G401 (cell line): ENCODE results near the gene DYRK1A. TPM values are rescaled to one million over a fixed set of nuclear protein-coding genes. Genes with fewer than 3 reads are reported as not detected.
"Not testable (repeated sequence)": the region's sequence is repeated elsewhere in the genome, so short reads cannot be mapped to it uniquely, and the experiment has no call there.

ENCODE experiments used
- DNase-seq: peaks from one replicate; pipeline ENCODE4 v3.0.0-alpha.2; 2015; ENCODE audit warnings: low spot score
- in situ Hi-C: cut with HindIII; loops from 2 replicates; pipeline ENCODE4 v1.10.0; 2016; ENCODE audit warnings: low sequenced_read_pairs, mixed read lengths
- total RNA-seq: library from RNA; depleted of rRNA; stranded (reverse); fragments of >200 nt; shearing (Covaris generic); gene quantifications from 2 replicates; pipeline ENCODE4 v1.2.3, GENCODE V29; 2014

The DYRK1A gene
- total RNA-seq, 1 experiment from 2014 or later: 51.4 TPM

GRCh38 chr21:37534431-37534830 lies 167.9 kb downstream of the DYRK1A start:
- no peak for DNase-seq
- in situ Hi-C loops: no loop called here

DNA sequence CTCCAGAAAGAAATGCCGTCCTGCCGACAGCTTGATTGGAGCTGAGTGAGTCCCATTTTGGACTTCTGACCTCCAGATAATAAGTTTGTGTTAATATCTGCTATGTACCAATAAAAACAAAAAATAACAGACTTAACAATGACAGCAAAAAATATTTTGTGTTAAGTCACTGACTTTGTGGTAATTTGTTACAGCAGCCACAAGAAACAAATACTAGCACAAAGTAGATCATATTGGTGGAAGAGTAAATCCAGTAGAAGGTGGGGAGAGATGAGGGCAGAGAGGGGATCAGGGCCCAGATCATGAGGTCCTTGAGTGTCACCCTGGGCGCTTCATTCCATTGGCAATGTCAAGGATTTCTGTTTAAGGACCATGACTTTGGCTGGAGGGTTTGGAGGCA lies 168.6 kb downstream of the DYRK1A start:
- in situ Hi-C loops: no loop called here
- DNase-seq: no peak

- DNase-seq: no peak
- in situ Hi-C loops: no loop called here
These were observed 169.1 kb downstream of the DYRK1A start for GRCh38 chr21:37535672-37536071.

GRCh38 chr21:37536616-37537278 lies 170.2 kb downstream of the DYRK1A start:
- in situ Hi-C loops: no loop called here
- no peak for DNase-seq

- DNase-seq: no peak
- in situ Hi-C loops: no loop called here
These were observed 170.9 kb downstream of the DYRK1A start for GRCh38 chr21:37537391-37537996.

DNA sequence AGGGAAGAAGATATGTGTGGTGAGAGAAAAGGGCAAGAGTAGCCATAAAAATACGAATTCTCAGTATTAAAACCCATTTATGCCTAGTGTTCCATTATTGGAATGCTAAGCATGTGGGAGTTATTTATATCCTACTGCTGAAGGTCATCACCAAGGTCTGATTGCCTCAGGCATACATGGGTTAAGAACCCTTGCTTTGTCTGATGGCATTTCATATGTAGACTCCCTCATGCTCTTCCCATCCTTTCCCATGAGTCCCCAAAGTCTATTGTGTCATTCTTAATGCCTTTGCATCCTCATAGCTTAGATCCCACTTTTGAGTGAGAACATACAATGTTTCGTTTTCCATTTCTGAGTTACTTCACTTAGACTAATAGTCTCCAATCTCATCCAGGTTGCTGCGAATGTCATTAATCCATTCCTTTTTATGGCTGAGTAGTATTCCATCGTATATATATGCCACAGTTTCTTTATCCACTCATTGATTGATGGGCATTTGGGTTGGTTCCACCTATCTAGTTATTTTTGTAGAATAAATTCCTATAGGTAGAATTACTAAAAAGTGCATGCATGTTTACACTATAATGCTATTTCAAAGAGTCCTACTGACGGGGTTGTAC lies 172.5 kb downstream of the DYRK1A start:
- in situ Hi-C loops: no loop called here

DNA sequence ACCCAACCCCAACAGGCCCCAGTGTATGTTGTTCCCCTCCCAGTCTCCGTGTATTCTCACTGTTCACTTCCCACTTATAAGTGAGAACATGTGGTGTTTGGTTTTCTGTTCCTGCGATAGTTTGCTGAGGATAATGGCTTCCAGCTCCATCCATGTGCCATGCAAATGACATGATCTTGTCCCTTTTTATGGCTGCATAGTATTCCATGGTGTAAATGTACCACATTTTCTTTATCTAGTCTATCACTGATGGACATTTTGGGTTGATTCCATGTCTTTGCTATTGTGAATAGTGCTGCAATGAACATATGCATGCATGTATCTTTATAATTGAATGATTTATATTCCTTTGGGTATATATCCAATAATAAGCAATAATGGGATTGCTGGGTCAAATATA lies 174.6 kb downstream of the DYRK1A start:
- in situ Hi-C loops, DNase-seq: not testable (repeated sequence)

More for the DNA sequence above, 172.5 kb downstream of the DYRK1A start:
- DNase-seq: no peak

GRCh38 chr21:37542512-37542911 lies 175.9 kb downstream of the DYRK1A start:
- in situ Hi-C loops: no loop called here
- DNase-seq: no peak

- in situ Hi-C loops: no loop called here
- DNase-seq: no peak
These were observed 179.8 kb downstream of the DYRK1A start for GRCh38 chr21:37546299-37546908.

DNA sequence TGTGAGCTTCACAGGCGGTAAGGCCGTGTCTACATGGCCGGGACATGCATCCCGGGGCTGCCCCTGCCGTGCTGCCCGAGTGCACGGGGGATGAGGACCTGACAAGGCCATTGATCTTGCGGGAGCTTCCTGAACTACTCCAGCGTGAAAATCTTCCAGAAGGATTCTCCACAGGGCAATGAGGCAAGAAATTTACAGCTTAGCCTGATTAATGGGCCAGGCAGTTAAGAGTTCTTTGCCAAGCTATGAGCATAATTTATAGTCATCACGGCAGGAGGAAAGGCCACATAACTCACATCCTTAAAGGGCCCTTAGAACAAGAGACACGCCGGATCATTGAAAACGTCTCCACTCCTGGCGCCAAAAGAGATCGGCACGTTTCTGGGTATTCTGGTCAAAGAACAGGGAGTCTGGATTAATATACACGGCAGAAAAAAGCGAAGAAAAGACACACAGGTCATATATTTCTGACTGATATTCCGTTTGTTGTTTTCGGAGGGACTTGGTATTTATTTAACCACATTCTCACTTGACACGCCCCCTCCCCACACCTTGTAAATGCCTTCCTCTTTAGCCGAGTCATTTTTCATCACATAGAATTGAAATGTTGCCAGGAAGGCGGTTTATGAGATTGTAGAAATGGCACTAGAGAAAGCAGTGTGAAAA lies 180.5 kb downstream of the DYRK1A start:
- no peak for DNase-seq
- in situ Hi-C loops: no loop called here

GRCh38 chr21:37547615-37548200 lies 181.1 kb downstream of the DYRK1A start:
- DNase-seq: no peak
- in situ Hi-C loops: no loop called here

DNA sequence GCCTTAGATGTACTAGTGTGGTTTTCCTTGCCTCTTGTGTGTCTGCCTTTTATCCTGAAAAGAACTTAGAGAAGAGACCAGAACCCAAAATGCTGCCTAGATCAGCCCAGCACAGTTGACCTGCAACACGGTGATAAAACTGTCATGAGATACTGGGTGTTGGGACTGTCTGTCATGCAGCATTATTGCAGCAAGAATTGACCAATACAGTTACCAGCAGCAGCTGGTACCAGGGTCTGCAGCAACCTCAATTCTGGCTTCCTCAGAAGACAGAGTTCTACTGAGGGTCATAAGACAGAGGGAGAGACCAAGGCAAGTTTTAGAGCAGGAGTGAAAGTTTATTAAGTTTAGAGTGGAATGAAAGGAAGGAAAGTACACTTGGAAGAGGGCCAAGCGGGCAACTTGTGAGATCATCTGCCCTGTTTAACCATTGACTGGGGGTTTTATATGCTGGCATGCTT lies 182.0 kb downstream of the DYRK1A start:
- no peak for DNase-seq
- in situ Hi-C loops: no loop called here

DNA sequence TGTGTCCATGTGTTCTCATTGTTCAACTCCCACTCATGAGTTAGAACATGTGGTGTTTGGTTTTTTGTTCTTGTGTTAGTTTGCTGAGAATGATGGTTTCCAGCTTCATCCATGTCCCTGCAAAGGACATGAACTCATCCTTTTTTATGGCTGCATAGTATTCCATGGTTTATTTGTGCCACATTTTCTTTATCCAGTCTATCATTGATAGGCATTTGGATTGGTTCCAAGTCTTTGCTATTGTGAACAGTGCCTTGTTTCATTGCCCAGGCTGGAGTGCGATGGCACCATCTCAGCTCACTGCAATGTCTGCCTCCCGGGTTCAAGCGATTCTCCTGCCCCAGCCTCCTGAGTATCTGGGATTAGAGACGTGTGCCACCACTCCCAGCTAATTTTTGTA lies 183.2 kb downstream of the DYRK1A start:
- in situ Hi-C loops, DNase-seq: not testable (repeated sequence)

DNA sequence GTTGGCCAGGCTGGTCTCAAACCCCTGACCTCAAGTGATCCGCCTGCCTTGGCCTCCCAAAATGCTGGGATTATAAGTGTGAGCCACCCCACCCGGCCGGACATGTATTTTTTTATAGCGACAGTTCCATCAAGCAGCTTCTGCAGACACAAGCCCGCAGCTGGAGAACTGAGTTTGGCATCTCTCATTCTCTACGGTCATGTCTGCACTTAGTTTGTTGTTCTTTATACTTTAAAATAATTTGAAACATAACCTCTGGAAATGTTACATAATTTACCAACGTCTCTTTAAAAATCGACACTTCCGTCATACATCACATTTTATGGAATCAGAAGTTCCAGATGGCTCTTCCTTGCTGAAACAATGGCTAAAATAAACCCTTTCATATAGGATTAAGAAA lies 183.6 kb downstream of the DYRK1A start:
- DNase-seq: no peak
- in situ Hi-C loops: no loop called here

DNA sequence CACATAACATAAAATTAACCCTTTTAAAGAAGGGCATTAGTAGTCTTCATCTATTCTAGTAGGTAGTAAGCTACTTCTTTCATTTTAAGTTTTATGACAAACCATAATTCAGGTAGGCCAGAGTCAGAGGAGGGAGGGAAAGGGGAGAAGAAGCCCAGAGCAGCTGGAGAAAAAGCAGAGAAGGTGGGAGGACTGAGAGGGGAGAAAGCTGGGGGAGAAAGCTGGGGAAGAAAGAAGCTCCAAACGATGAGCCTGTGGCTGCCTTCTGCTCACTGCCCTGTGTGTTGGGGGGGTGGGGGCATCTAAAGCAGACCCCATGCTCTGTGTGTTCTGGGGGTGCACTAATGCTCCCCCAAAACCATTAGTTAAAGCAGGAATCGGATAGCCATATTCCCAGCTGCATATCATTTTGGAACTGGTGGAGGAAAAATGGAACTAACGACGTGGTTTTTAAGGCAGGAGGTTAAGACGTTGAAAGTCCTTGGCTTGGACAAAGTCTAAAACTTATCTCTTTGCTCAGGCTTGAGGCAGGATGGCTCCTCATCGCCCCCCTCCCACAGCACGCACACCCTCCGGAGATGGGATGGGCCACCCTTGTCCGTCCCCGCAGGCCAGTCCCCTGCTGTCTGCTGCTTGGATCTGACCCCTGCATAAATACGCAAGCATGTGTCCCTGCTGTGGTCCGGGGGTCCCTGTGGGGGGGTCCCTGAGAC lies 184.2 kb downstream of the DYRK1A start:
- in situ Hi-C loops: no loop called here
- DNase-seq: no peak

GRCh38 chr21:37551331-37551992 lies 184.9 kb downstream of the DYRK1A start:
- DNase-seq: peak; percentile 63
- in situ Hi-C loops: no loop called here

DNA sequence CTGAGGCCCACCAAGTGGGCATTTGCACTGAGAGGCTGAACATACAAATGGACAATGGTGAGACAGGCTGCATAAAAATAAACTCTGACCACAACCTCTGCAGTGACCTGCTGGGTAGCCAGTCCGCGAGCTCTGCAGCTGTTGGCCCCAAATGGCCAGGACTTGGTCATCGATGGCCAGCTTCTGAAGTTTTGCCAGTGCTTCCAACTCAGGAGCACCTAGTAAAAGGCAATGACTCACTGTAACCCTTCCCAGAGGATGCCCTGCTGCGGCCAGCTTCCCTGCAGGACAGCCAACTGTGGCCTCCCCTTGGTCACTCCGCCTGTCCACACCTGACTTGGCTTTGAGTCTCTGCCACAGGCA lies 185.4 kb downstream of the DYRK1A start:
- DNase-seq: no peak
- in situ Hi-C loops: no loop called here

- in situ Hi-C loops: no loop called here
- DNase-seq: no peak
These were observed 186.0 kb downstream of the DYRK1A start for GRCh38 chr21:37552496-37553029.
